ENCODE measurements around the gene PITPNC1.
"Not testable (repeated sequence)": the region's sequence is repeated elsewhere in the genome, so short reads cannot be mapped to it uniquely, and the experiment has no call there.

The PITPNC1 gene

DNA sequence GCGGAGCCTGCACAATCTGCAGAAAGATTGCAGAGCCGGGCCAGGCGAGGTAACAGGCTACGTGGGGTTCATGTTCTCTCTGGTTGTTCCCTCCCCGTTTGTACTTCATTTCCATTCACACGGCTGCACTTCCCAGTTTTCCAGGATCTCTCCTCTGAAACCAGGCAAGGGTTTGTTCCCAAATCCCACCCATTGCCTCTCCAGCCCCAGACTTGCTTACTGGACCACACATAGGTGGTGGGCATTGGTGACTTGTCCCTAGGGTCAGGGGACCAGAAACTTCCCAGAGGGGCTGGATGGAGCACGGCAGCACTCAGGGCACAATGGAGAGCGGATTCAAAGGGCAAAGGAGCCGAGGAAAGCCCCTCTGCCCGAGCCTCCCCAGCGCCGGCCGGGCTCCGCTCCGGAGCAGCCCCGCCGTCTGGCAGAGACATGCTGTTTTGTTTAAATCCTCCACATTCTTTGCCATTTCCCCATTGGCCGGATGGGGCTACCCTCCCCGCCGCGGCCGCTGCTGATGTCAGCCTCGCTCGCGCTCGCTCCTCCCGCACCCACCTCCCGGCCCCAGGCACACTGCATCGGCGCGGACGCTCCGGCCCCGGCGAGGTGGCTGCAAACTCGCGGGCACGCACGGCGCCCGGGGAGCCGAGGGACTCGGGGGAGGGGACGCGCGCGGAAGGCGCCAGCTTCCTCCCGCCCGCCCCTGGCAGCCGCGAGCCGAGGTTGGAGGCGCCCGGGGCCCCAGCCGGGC, at the start of gene PITPNC1:
Gene PITPNC1 (plus strand): TSS at position 545 of the 751 bp plus-strand sequence.
- CTCF ChIA-PET = interaction anchor here (1.1 to 9.3 kb wide), 22 partner anchors 12 to 340 kb away, joined by 3 to 164 read pairs (median 12); partner anchors contain the start of genes NOL11 and PSMD12
- POLR2A ChIA-PET = interaction anchor here (0.6 to 1.5 kb wide), 2 partner anchors 10 to 19 kb away, joined by 3 read pairs; no protein-coding TSS in a partner anchor
- DNase-seq (ENCODE audit: low read depth, low spot score) = no peak
- peak within 1 kb of the TSS; percentile 75 for H3K4me3 ChIP-seq (ENCODE audit: low read depth, low read length)
- TF ChIP-seq, protein P1, sequence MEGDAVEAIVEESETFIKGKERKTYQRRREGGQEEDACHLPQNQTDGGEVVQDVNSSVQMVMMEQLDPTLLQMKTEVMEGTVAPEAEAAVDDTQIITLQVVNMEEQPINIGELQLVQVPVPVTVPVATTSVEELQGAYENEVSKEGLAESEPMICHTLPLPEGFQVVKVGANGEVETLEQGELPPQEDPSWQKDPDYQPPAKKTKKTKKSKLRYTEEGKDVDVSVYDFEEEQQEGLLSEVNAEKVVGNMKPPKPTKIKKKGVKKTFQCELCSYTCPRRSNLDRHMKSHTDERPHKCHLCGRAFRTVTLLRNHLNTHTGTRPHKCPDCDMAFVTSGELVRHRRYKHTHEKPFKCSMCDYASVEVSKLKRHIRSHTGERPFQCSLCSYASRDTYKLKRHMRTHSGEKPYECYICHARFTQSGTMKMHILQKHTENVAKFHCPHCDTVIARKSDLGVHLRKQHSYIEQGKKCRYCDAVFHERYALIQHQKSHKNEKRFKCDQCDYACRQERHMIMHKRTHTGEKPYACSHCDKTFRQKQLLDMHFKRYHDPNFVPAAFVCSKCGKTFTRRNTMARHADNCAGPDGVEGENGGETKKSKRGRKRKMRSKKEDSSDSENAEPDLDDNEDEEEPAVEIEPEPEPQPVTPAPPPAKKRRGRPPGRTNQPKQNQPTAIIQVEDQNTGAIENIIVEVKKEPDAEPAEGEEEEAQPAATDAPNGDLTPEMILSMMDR (IDR thresholded peaks at IDR 0.05; ENCODE audit: insufficient read depth, low read length, missing control alignments) = peak; percentile 1

DNA sequence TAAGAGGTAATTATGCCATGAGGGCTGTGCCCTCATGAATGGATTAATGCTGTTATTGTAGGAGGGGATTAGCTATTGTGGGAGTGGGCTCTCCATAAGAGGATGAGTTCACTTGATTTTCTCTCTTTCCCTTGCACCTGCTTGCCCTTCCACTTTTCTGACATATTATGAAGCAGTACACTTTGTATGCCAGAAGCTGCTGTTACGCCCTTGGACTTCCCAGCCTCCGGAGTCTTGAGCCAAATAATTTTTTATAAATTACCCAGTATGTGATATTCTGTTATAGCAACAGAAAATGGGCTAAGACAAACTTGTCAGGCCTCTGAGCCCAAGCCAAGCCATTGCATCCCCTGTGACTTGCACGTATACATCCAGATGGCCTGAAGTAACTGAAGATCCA, 49.1 kb upstream of the PITPNC1 start:
- no peak overlapping the region for H3K4me3 ChIP-seq (ENCODE audit: low read depth, low read length)
- DNase-seq (ENCODE audit: low read depth, low spot score) = no peak
- ChIA-PET CTCF (no interaction called here), POLR2A (no interaction called here)
- TF ChIP-seq, protein P1 (IDR thresholded peaks at IDR 0.05; ENCODE audit: insufficient read depth, low read length, missing control alignments) = no peak

DNA sequence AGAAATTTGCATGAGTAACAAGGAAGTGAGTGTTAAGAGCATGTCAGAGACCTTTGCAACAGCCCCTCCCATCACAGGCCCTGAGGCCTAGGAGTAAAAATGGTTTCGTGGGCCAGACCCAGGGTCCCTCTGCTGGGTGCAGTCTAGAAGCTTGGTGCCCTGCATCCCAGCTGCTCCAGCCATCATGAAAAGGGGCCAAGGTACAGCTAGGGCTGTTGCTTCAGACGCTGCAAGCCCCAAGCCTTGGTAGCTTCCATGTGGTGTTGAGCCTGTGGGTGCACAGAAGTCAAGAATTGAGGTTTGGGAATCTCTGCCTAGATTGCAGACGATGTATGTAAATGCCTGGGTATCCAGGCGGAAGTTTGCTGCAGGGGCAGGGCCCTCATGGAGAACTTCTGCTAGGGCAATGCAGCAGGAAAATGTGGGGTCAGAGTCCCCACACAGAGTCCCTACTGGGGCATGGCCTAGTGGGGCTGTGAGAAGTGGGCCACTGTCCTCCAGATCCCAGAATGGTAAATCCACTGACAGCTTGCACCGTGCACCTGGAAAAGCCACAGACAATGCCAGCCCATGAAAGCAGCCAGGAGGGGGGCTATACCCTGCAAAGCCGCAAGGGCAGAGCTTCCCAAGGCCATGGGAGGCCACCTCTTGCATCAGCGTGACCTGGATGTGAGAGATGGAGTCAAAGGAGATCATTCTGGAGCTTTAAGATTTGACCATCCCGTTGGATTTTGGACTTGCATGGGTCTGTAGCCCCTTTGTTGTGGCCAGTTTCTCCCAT, 45.5 kb upstream of the PITPNC1 start:
- CTCF ChIA-PET; POLR2A ChIA-PET; DNase-seq (ENCODE audit: low read depth, low spot score); H3K4me3 ChIP-seq (ENCODE audit: low read depth, low read length): not testable (repeated sequence)

DNA sequence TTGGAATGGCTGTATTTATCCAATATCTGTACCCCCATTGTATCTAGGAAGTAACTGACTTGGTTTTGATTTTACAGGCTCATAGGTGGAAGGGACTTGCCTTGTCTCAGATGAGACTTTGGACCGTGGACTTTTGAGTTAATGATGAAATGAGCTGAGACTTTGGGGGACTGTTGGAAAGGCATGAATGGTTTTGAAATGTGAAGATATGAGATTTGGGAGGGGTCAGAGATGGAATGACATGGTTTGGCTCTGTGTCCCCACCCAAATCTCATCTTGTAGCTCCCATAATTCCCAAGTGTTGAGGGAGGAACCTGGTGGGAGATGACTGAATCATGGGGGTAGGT, 44.9 kb upstream of the PITPNC1 start:
- POLR2A ChIA-PET; DNase-seq (ENCODE audit: low read depth, low spot score); H3K4me3 ChIP-seq (ENCODE audit: low read depth, low read length); CTCF ChIA-PET: not testable (repeated sequence)

DNA sequence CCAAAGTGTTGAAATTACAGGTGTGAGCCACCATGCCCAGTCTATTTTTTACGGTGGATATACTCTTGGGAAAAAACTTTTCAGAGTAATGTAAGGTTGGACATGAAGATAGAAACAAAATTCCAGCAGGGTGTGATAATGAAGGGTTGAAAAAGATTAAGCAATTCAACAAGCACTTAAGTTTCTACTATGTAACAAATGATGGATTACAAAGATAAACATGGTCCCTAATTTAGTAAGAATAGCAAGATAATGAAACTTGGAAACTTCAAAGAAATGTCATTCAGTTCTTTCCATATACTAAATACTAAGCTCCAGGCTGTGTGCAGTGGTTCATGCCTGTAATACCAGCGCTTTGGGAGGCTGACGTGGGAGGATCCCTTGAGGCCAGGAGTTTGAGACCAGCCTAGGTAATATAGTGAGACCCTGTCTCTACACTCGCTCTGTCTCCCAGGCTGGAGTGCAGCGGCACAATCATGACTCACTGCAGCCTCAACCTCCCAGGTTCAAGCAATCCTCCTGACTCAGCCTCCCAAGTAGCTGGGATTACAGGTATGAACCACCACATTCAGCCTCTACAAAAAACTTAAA, 41.7 kb upstream of the PITPNC1 start:
- POLR2A ChIA-PET = no interaction called here
- CTCF ChIA-PET = no interaction called here
- TF ChIP-seq, protein P1 (IDR thresholded peaks at IDR 0.05; ENCODE audit: insufficient read depth, low read length, missing control alignments) = no peak

DNA sequence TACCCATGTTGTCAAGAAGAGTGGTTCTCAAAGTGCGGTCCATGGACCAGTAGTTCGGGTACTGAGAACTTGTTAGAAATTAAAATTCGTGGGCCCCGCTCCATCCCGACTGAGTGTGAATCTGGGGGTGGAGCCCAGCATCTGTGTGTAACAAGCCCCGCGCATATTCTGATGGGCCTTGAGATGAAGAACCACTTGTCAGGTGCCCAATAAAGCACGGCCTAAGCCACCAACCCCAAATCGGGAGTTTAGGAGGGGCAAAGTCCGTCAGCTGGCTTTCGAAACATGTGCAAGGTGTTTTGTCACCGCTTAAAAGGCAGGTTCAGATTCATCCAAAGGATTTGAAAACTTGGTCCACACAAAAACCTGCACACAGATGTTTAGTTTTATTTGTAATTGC, 40.2 kb upstream of the PITPNC1 start:
- ChIA-PET CTCF (interaction anchor here (1.1 kb wide), 1 partner anchor 577 kb away, joined by 3 read pairs; no protein-coding TSS in a partner anchor), POLR2A (no interaction called here)
- no peak for DNase-seq (ENCODE audit: low read depth, low spot score)
- no peak overlapping the region for H3K4me3 ChIP-seq (ENCODE audit: low read depth, low read length)
- TF ChIP-seq, protein P1 (IDR thresholded peaks at IDR 0.05; ENCODE audit: insufficient read depth, low read length, missing control alignments) = no peak

More for the DNA sequence above, 41.7 kb upstream of the PITPNC1 start:
- no peak for DNase-seq (ENCODE audit: low read depth, low spot score)
- no peak overlapping the region for H3K4me3 ChIP-seq (ENCODE audit: low read depth, low read length)

DNA sequence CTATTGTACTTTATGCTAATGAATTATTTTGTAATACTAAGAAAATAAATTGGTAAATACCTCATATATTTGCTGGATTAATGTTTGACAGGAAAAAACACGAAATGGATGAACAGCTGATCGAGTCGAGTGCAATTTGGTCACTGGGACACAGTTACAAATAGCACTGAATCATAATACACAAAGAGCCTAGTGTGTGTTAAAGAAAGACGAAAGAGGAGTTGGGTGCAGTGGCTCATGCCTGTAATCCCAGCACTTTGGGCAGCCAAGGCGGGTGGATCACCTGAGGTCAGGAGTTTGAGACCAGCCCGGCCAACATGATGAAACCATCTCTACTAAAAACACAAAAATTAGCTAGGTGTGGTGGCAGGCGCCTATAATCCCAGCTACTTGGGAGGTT, 38.7 kb upstream of the PITPNC1 start:
- not testable (repeated sequence) for H3K4me3 ChIP-seq (ENCODE audit: low read depth, low read length); DNase-seq (ENCODE audit: low read depth, low spot score)
- POLR2A ChIA-PET = interaction anchor here (0.7 to 1.0 kb wide), 2 partner anchors 93 to 177 kb away, joined by 3 read pairs; partner anchors contain the start of gene HELZ
- CTCF ChIA-PET = interaction anchor here (0.8 to 1.3 kb wide), 2 partner anchors 27 to 41 kb away, joined by 3 read pairs; no protein-coding TSS in a partner anchor
